Astrocyte of the spinal cord (primary cell): ENCODE results near the gene SHANK3.

ENCODE experiments used
- DNase-seq: peaks from one replicate; pipeline ENCODE4 v3.0.0; 2011; ENCODE audit warnings: low read depth, low spot score
- H3K4me3 ChIP-seq: 2 replicates; pipeline ENCODE4 v1.5.1; 2011; ENCODE audit warnings: low read depth, mild to moderate bottlenecking, low read length, moderate library complexity
- CTCF ChIP-seq: IDR thresholded peaks from 2 replicates; pipeline ENCODE4 v1.5.1; 2012; ENCODE audit warnings: low read depth, mild to moderate bottlenecking, low read length, inconsistent platforms
- in situ Hi-C: cut with HindIII; loops from 2 replicates; pipeline ENCODE4 v1.10.0; 2017; ENCODE audit warnings: low sequenced_read_pairs

Gene SHANK3

GRCh38 chr22:50703726-50704509 is 31.3 kb downstream of the SHANK3 start:
- DNase-seq, result no peak
- no peak overlapping the region for H3K4me3 ChIP-seq
- in situ Hi-C loops, result no loop called here
- no peak for TF ChIP-seq CTCF

GRCh38 chr22:50704510-50705218 is 32.0 kb downstream of the SHANK3 start:
- in situ Hi-C loops, result no loop called here
- no peak for TF ChIP-seq CTCF
- DNase-seq, result no peak
- H3K4me3 ChIP-seq, result peak overlapping the region; percentile 27

- in situ Hi-C loops, result no loop called here
- peak; percentile 81 for DNase-seq
- TF ChIP-seq CTCF, result no peak
- peak overlapping the region; percentile 27 for H3K4me3 ChIP-seq
Measured at GRCh38 chr22:50705219-50705691, 32.6 kb downstream of the SHANK3 start.

GRCh38 chr22:50705851-50706351 is 33.3 kb downstream of the SHANK3 start:
- in situ Hi-C loops, result no loop called here
- no peak for TF ChIP-seq CTCF
- DNase-seq, result no peak
- H3K4me3 ChIP-seq, result no peak overlapping the region

GRCh38 chr22:50706481-50707125 is 34.0 kb downstream of the SHANK3 start:
- in situ Hi-C loops, result no loop called here
- no peak for DNase-seq
- H3K4me3 ChIP-seq, result no peak overlapping the region
- no peak for TF ChIP-seq CTCF

GRCh38 chr22:50708474-50708873 is 35.9 kb downstream of the SHANK3 start:
- in situ Hi-C loops, result no loop called here
- DNase-seq, result no peak
- TF ChIP-seq CTCF, result no peak
- no peak overlapping the region for H3K4me3 ChIP-seq
